GM21825 (cell line): ENCODE results near the gene ERI2.
"Not testable (repeated sequence)": the region's sequence is repeated elsewhere in the genome, so short reads cannot be mapped to it uniquely, and the experiment has no call there.

ENCODE experiments used
- ATAC-seq: cut with Tn5 transposase; IDR thresholded peaks from one replicate; pipeline ENCODE4 v1.9.1; 2021; ENCODE audit warnings: mild to moderate bottlenecking, moderate library complexity; ENCODE audit not compliant: unreplicated experiment

Gene ERI2

GRCh38 chr16:20821682-20822081 lies 15.4 kb upstream of the ERI2 start:
- ATAC-seq, result no peak

GRCh38 chr16:20818929-20819585 lies 12.8 kb upstream of the ERI2 start:
- ATAC-seq, result no peak

- no peak for ATAC-seq
Measured at GRCh38 chr16:20814784-20815183, 8.5 kb upstream of the ERI2 start.

DNA sequence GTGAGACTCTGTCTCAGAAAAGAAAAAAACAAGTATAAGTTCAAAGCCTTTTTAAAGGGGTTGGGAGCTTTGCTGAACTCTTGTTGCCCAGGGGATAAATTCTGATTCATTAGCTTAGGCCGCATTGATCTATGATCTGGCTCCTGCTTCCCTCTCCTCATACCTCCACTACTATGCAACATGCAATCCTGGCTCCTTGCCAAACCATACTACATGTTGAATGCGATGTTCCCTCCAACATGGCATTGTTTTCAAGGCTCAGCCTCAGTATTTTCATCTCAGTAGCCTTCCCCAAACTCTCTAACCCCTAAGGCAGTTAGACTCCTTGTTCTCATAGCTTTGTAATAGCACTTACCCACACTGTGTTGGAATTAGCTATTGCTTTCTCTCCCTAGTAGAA lies 6.2 kb upstream of the ERI2 start:
- ATAC-seq, result no peak

GRCh38 chr16:20811889-20812439 lies 5.7 kb upstream of the ERI2 start:
- ATAC-seq, result no peak

DNA sequence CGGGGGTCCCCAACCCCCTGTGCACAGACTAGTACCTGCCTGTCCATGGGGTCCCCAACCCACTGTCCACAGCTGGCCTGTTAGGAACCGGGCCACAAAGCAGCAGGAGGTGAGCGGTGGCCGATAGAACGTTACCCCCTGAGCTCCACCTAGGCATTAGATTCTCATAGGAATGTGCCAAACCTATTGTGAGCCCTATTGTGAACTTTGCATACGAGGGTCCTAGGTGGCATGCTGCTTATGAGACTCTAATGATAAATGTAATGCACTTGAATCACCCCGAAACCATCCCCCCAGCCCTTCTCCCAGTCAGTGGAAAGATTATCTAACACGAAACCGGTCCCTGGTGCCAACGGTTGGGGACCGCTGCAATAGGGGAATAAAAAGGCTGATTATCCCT lies 1.6 kb upstream of the ERI2 start:
- ATAC-seq, result no peak

- ATAC-seq, result not testable (repeated sequence)
Measured at GRCh38 chr16:20805684-20806167, 546 bp downstream of the ERI2 start.

- ATAC-seq, result no peak
Measured at GRCh38 chr16:20803561-20804214, 2.6 kb downstream of the ERI2 start.

GRCh38 chr16:20803192-20803560 lies 3.1 kb downstream of the ERI2 start:
- ATAC-seq, result no peak

- ATAC-seq, result no peak
Measured at GRCh38 chr16:20801278-20801677, 5.0 kb downstream of the ERI2 start.

GRCh38 chr16:20799599-20799998 lies 6.7 kb downstream of the ERI2 start:
- ATAC-seq, result no peak

- ATAC-seq, result no peak
Measured at GRCh38 chr16:20798364-20798763, 7.9 kb downstream of the ERI2 start.

DNA sequence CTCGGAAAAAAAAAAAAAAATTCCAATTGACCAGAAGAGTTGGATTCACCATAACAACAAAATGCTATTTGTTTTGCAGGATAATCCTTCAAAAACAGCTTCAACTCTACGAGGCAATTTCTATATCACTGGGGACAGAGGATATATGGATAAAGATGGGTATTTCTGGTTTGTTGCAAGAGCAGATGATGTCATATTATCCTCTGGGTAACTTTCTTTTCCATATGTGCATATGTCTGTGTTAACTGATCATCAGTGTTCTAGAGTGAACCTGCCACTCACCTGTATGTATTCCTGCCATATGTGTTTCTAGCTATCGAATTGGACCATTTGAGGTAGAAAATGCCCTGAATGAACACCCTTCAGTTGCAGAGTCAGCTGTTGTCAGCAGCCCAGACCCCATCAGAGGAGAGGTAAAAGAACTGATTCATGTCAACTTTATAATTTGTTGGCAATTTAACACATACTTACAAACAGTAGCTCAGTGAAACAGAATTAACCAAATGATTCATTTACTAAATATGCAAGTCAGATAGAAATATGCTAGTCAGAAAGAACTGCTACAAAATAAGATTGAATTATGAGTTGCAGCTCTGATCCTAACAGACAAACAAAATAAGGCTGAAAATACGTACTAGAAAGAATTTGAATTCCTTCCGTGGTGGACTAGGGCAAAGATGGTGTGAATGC lies 14.2 kb downstream of the ERI2 start:
- no peak for ATAC-seq

GRCh38 chr16:20789130-20789529 lies 17.1 kb downstream of the ERI2 start:
- ATAC-seq, result no peak

- ATAC-seq, result no peak
Measured at GRCh38 chr16:20784204-20784603, 22.1 kb downstream of the ERI2 start.

DNA sequence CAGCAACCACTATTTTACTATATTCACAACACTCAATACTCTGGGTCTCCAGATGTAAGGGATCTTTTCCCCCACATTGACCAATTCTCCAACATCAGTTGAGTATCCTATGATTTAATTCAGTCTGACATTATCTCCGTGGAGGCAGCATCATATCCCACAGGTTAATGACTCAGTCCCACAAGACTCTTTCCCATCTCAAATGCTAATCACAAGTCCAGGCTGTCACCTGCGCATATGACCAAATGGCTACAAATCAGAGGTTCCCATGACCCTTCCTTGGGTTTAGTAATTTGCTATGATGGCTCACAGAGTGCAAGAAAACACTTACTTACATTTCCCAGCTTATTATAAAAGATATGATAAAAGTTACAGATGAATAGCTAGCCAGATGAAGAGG lies 23.8 kb downstream of the ERI2 start:
- ATAC-seq, result no peak

DNA sequence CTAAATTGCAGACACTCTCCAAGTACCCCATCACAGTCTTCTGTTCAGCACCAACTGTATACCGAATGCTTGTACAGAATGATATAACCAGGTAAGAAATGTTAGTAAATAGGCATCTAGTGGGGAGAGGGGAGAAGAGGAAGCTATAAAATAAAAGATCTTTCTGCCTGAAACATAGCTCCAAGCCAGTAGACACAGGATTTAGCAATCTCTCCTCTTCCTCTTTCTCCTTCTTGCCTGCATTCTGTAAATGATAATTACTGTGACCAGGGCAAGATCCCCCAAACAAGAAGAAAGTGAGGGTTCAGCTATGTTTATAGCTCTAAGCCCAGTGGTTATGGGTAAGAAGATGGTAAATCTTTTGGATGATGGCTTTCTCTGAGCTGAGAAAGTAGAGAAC lies 24.6 kb downstream of the ERI2 start:
- no peak for ATAC-seq

- ATAC-seq, result no peak
Measured at GRCh38 chr16:20774703-20775362, 31.4 kb downstream of the ERI2 start.

GRCh38 chr16:20773679-20774078 lies 32.6 kb downstream of the ERI2 start:
- no peak for ATAC-seq

DNA sequence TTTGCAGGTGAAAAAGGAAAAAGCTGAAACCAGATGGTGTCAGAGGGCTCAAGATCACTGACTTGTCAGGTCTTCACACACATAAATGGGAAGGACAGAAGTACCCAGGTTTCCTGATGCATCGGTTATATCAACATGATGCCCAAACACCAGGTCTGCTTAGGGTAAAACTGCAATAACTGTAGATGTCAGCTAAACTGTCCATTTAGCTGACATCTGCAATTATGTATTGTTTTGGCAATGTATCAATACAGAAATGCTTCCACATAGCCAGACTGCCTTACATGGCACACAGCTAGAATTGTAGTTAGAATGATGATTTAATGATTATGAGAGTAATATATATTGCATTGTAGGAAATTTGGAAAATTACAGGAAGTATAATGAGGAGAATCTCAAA lies 37.5 kb downstream of the ERI2 start:
- no peak for ATAC-seq

- no peak for ATAC-seq
Measured at GRCh38 chr16:20768121-20768520, 38.2 kb downstream of the ERI2 start.
